Colonic mucosa (tissue), 4 donors: ENCODE results near the gene SOX30. TPM values are rescaled to one million over a fixed set of nuclear protein-coding genes. Genes with fewer than 3 reads are reported as not detected.

Experiments
- DNase-seq: peaks from one replicate; pipeline ENCODE4 v3.0.0-alpha.2; 2020
- H3K27ac ChIP-seq: fragments of 200-600 bp; one replicate; pipeline ENCODE4 v1.8.0; 2021
- H3K27me3 ChIP-seq: fragments of 200-600 bp; one replicate; pipeline ENCODE4 v1.8.0; 2021
- H3K36me3 ChIP-seq: fragments of 200-600 bp; one replicate; pipeline ENCODE4 v1.8.0; 2021
- H3K4me1 ChIP-seq: fragments of 200-600 bp; one replicate; pipeline ENCODE4 v1.8.0; 2021; ENCODE audit warnings: mild to moderate bottlenecking
- H3K4me3 ChIP-seq: fragments of 200-600 bp; one replicate; pipeline ENCODE4 v1.8.0; 2021
- H3K9ac ChIP-seq, 2 donors: one replicate each; pipeline ENCODE4 v1.7.0; 2013; ENCODE audit warnings: control low read depth in 2 of 2, low read depth in 2 of 2, low read length in 2 of 2
- H3K9me3 ChIP-seq: fragments of 200-600 bp; one replicate; pipeline ENCODE4 v1.8.0; 2021
- CTCF ChIP-seq: fragments of 200-600 bp; IDR thresholded peaks from one replicate; pipeline ENCODE4 v1.8.0; 2022; ENCODE audit warnings: antibody characterized with exemption, mild to moderate bottlenecking
- intact Hi-C: fragments of 100-400 bp; cut with DNase I; formaldehyde crosslinking; loops from one replicate; pipeline ENCODE4 v1.14.1; 2022
- total RNA-seq, 2 donors: library from RNA; stranded (reverse); fragmentation: NEBNext Ultra II Directional in 1 of 2; extraction: Animal tissue kit (Norgen Biotek cat#: 25700) in 1 of 2; gene quantifications; one replicate each; pipeline ENCODE4 v1.2.1, GENCODE V29; 2021
- donor health status: healthy.
- donor health status: DM: no; HTN: no; CAD: no.
- donor health status: DM: no; HTN: no; CAD: no.

The SOX30 gene
- total RNA-seq, 2 donors from 2014 or later = 0.08 to 0.42 TPM

GRCh38 chr5:157599565-157599964 is 52.7 kb downstream of the SOX30 start:
- intact Hi-C loops = no loop called here
- Histone ChIP-seq H3K4me1 (no peaks in the 10 kb centered on the region), H3K27me3 (no peaks in the 10 kb centered on the region), H3K9me3 (no peaks in the 10 kb centered on the region), H3K4me3 (no peak overlapping the region), H3K36me3 (no peaks in the 10 kb centered on the region), H3K27ac (no peak overlapping the region), H3K9ac (no peak overlapping the region)
- no peak for DNase-seq
- no peak for TF ChIP-seq CTCF

- H3K4me1 ChIP-seq = no peaks in the 10 kb centered on the region
- H3K9ac ChIP-seq = no peak overlapping the region
- no peaks in the 10 kb centered on the region for H3K9me3 ChIP-seq
- no peaks in the 10 kb centered on the region for H3K36me3 ChIP-seq
- intact Hi-C loops = no loop called here
- no peak overlapping the region for H3K27ac ChIP-seq
- no peaks in the 10 kb centered on the region for H3K27me3 ChIP-seq
- DNase-seq = no peak
- no peak for TF ChIP-seq CTCF
- no peak overlapping the region for H3K4me3 ChIP-seq
These were observed 53.8 kb downstream of the SOX30 start for GRCh38 chr5:157598350-157598936.

GRCh38 chr5:157597277-157597676 is 55.0 kb downstream of the SOX30 start:
- no peaks in the 10 kb centered on the region for H3K4me1 ChIP-seq
- DNase-seq = no peak
- H3K27me3 ChIP-seq = no peaks in the 10 kb centered on the region
- no peaks in the 10 kb centered on the region for H3K9me3 ChIP-seq
- no peaks in the 10 kb centered on the region for H3K36me3 ChIP-seq
- intact Hi-C loops = no loop called here
- no peak overlapping the region for H3K9ac ChIP-seq
- TF ChIP-seq CTCF = no peak
- H3K27ac ChIP-seq = no peak overlapping the region
- no peak overlapping the region for H3K4me3 ChIP-seq

- Histone ChIP-seq H3K27me3 (no peaks in the 10 kb centered on the region), H3K36me3 (no peaks in the 10 kb centered on the region), H3K9me3 (no peaks in the 10 kb centered on the region), H3K4me1 (no peaks in the 10 kb centered on the region), H3K27ac (no peak overlapping the region), H3K9ac (no peak overlapping the region), H3K4me3 (no peak overlapping the region)
- intact Hi-C loops = no loop called here
- TF ChIP-seq CTCF = no peak
- no peak for DNase-seq
These were observed 55.8 kb downstream of the SOX30 start for GRCh38 chr5:157596487-157596886.

GRCh38 chr5:157594675-157595459 is 57.4 kb downstream of the SOX30 start:
- H3K27ac ChIP-seq = no peak overlapping the region
- TF ChIP-seq CTCF = no peak
- H3K36me3 ChIP-seq = no peaks in the 10 kb centered on the region
- no peak overlapping the region for H3K4me3 ChIP-seq
- H3K27me3 ChIP-seq = no peaks in the 10 kb centered on the region
- H3K9ac ChIP-seq = no peak overlapping the region
- H3K4me1 ChIP-seq = no peaks in the 10 kb centered on the region
- intact Hi-C loops = no loop called here
- no peaks in the 10 kb centered on the region for H3K9me3 ChIP-seq
- no peak for DNase-seq
